ENCODE results near the gene HSFX2. TPM values are rescaled to one million over a fixed set of nuclear protein-coding genes. Genes with fewer than 3 reads are reported as not detected.

The HSFX2 gene
- total and polyA plus RNA-seq, 9 of the 15 experiments (the other 6 are each of a cell fraction or from before 2014, with no cell fraction given), result 0.10 to 0.18 (median 0.11) TPM; not detected in 6

DNA sequence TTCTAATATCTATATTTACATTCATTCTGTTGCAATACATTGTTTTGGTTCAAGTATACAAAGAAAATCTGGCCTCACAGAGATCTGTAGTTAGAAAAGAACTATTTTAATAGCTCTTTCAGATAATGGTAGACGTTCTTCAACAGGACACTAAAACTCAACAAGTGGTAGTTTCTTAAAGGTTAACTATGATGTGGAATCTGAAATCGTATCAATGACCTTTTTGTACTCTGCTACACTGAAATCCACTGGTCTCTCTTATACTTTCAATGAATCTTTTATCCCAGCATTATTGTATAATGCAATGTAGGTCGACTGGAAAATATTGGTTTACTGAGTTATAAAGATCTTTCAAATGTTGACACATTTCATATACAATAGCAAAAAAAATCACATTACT is 23.8 kb upstream of the HSFX2 start:
- Histone ChIP-seq H3K27ac (ENCODE audit: extremely low read depth, low read depth, low read length) (no peak overlapping the region), H3K4me3 (no peak overlapping the region), H3K4me1 (replicated peaks in 1 of 2; ENCODE audit: control insufficient read depth in 2 of 2, insufficient read depth in 2 of 2, low read length in 2 of 2) (no peaks in the 10 kb centered on the region), H3K27me3 (ENCODE audit: control insufficient read depth in 2 of 2, insufficient read depth in 2 of 2, low read length in 2 of 2) (no peaks in the 10 kb centered on the region; a peak in 1 of 5 replicates), H3K9ac (ENCODE audit: insufficient read depth in 1 of 2, low read depth in 2 of 2, low read length in 2 of 2) (no peak overlapping the region), H3K4me2 (ENCODE audit: insufficient read depth, low read length) (no peak overlapping the region), H4K20me1 (replicated peaks; ENCODE audit: control insufficient read depth, insufficient read depth, low read length) (no peaks in the 10 kb centered on the region), H2AFZ (ENCODE audit: low read depth, low read length) (no peak overlapping the region), H3K9me3 (replicated peaks; ENCODE audit: control insufficient read depth, insufficient read depth, low read depth, low read length) (no peaks in the 10 kb centered on the region), H3K36me3 (ENCODE audit: control insufficient read depth, insufficient read depth, low read length) (no peaks in the 10 kb centered on the region), H3K79me2 (ENCODE audit: control insufficient read depth, insufficient read depth, low read length) (no peaks in the 10 kb centered on the region), H3K9me1 (ENCODE audit: control insufficient read depth, insufficient read depth, low read length) (no peaks in the 10 kb centered on the region)
- in situ Hi-C loops (cut with MboI) (no loop called here), intact Hi-C loops (cut with micrococcal nuclease) (no loop called here)
- CTCF ChIA-PET (ENCODE audit: low intra/inter-chr PET ratio), result no interaction called here
- BruUV-seq (replicated peaks), result no TSS peak
- no peak for TF ChIP-seq ZNF146 (CRISPR knock-in tag; IDR thresholded peaks at IDR 0.05; ENCODE audit: unreplicated experiment)
- no peak for TF ChIP-seq ILF3 (IDR thresholded peaks at IDR 0.05; ENCODE audit: borderline replicate concordance)
- TF ChIP-seq CHD1 (IDR thresholded peaks at IDR 0.05; ENCODE audit: low read length), result no peak
- no peak for TF ChIP-seq ZNF134 (CRISPR knock-in tag; conservative IDR thresholded peaks at IDR 0.05)
- no peak for TF ChIP-seq HDGF (IDR thresholded peaks at IDR 0.05)
- no peak for TF ChIP-seq NCOR1 (IDR thresholded peaks at IDR 0.05)
- TF ChIP-seq PHF21A (IDR thresholded peaks at IDR 0.05; ENCODE audit: borderline replicate concordance, low read depth), result no peak
- TF ChIP-seq, protein P1, sequence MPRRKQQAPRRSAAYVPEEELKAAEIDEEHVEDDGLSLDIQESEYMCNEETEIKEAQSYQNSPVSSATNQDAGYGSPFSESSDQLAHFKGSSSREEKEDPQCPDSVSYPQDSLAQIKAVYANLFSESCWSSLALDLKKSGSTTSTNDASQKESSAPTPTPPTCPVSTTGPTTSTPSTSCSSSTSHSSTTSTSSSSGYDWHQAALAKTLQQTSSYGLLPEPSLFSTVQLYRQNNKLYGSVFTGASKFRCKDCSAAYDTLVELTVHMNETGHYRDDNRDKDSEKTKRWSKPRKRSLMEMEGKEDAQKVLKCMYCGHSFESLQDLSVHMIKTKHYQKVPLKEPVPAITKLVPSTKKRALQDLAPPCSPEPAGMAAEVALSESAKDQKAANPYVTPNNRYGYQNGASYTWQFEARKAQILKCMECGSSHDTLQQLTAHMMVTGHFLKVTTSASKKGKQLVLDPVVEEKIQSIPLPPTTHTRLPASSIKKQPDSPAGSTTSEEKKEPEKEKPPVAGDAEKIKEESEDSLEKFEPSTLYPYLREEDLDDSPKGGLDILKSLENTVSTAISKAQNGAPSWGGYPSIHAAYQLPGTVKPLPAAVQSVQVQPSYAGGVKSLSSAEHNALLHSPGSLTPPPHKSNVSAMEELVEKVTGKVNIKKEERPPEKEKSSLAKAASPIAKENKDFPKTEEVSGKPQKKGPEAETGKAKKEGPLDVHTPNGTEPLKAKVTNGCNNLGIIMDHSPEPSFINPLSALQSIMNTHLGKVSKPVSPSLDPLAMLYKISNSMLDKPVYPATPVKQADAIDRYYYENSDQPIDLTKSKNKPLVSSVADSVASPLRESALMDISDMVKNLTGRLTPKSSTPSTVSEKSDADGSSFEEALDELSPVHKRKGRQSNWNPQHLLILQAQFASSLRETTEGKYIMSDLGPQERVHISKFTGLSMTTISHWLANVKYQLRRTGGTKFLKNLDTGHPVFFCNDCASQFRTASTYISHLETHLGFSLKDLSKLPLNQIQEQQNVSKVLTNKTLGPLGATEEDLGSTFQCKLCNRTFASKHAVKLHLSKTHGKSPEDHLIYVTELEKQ (CRISPR knock-in tag; IDR thresholded peaks at IDR 0.05), result no peak
- TF ChIP-seq BHLHE40 (IDR thresholded peaks at IDR 0.05; ENCODE audit: low read length), result no peak
- TF ChIP-seq, protein P2, sequence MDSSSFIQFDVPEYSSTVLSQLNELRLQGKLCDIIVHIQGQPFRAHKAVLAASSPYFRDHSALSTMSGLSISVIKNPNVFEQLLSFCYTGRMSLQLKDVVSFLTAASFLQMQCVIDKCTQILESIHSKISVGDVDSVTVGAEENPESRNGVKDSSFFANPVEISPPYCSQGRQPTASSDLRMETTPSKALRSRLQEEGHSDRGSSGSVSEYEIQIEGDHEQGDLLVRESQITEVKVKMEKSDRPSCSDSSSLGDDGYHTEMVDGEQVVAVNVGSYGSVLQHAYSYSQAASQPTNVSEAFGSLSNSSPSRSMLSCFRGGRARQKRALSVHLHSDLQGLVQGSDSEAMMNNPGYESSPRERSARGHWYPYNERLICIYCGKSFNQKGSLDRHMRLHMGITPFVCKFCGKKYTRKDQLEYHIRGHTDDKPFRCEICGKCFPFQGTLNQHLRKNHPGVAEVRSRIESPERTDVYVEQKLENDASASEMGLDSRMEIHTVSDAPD (CRISPR knock-in tag; IDR thresholded peaks at IDR 0.05), result no peak
- TF ChIP-seq, protein P3, sequence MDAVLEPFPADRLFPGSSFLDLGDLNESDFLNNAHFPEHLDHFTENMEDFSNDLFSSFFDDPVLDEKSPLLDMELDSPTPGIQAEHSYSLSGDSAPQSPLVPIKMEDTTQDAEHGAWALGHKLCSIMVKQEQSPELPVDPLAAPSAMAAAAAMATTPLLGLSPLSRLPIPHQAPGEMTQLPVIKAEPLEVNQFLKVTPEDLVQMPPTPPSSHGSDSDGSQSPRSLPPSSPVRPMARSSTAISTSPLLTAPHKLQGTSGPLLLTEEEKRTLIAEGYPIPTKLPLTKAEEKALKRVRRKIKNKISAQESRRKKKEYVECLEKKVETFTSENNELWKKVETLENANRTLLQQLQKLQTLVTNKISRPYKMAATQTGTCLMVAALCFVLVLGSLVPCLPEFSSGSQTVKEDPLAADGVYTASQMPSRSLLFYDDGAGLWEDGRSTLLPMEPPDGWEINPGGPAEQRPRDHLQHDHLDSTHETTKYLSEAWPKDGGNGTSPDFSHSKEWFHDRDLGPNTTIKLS (IDR thresholded peaks at IDR 0.05; ENCODE audit: borderline replicate concordance, low read depth), result no peak
- no peak for TF ChIP-seq ZFX (CRISPR knock-in tag; IDR thresholded peaks at IDR 0.05)
- no peak for TF ChIP-seq PML (IDR thresholded peaks at IDR 0.05; ENCODE audit: low read length)
- no peak for TF ChIP-seq PTTG1 (tag; IDR thresholded peaks at IDR 0.05; ENCODE audit: low read depth)
- WGBS (ENCODE audit: insufficient coverage, low coverage, missing lambda C conversion rate), result 6% methylated on average over 3 of the region's 3 CpGs
- DNase-seq (ENCODE audit: extremely low read depth in 1 of 4, low spot score in 3 of 4) (no peak), ATAC-seq (no peak), FAIRE-seq (no peak)
- POLR2A ChIA-PET, result no interaction called here
